Breast epithelium (tissue), 4 donors: ENCODE data around the gene PLXNA4. TPM values are rescaled to one million over a fixed set of nuclear protein-coding genes. Genes with fewer than 3 reads are reported as not detected.

ENCODE experiments used
- DNase-seq, 2 donors: peaks; one replicate each; pipeline ENCODE4 v3.0.0-alpha.2; 2019; ENCODE audit warnings: low spot score in 2 of 2
- H3K27ac ChIP-seq, 2 donors: fragments of 200-600 bp; sonication (generic) in 1 of 2; one replicate each; pipeline ENCODE4 v1.5.1; 2016 to 2019; ENCODE audit warnings: mild to moderate bottlenecking in 1 of 2
- H3K27me3 ChIP-seq, 2 donors: fragments of 200-600 bp; sonication (generic) in 1 of 2; one replicate each; pipeline versions ENCODE4 v1.5.1 to v1.6.0; 2017 to 2019; ENCODE audit warnings: control low read depth in 1 of 2, mild to moderate bottlenecking in 1 of 2
- H3K36me3 ChIP-seq: fragments of 200-600 bp; one replicate; pipeline ENCODE4 v1.5.1; 2019
- H3K4me1 ChIP-seq, 2 donors: fragments of 200-600 bp; sonication (generic); one replicate each; pipeline ENCODE4 v1.5.1; 2016 to 2019; ENCODE audit warnings: control low read depth in 1 of 2
- H3K4me3 ChIP-seq, 3 donors: fragments of 200-600 bp; sonication (generic); 1 replicate in 2 of 3; 2 replicates in 1 of 3; pipeline ENCODE4 v1.5.1; 2016 to 2019; ENCODE audit warnings: mild to moderate bottlenecking in 3 of 3, moderate library complexity in 2 of 3
- H3K9me3 ChIP-seq, 2 donors: fragments of 200-600 bp; sonication (generic) in 1 of 2; one replicate each; pipeline ENCODE4 v1.5.1; 2016 to 2019; ENCODE audit warnings: control low read depth in 1 of 2
- CTCF ChIP-seq, 3 donors: fragments of 450-650 bp; IDR thresholded peaks; one replicate each; pipeline ENCODE4 v1.5.1; 2016 to 2017; ENCODE audit warnings: antibody characterized with exemption in 3 of 3, mild to moderate bottlenecking in 3 of 3, moderate library complexity in 3 of 3
- POLR2A ChIP-seq: fragments of 450-650 bp; IDR thresholded peaks from one replicate; pipeline ENCODE4 v1.6.1; 2016; ENCODE audit warnings: antibody characterized with exemption, mild to moderate bottlenecking, moderate library complexity
- POLR2AphosphoS5 ChIP-seq, 3 donors: sonication (generic); formaldehyde crosslinking; IDR thresholded peaks; one replicate each; pipeline ENCODE4 v1.6.1; 2017; ENCODE audit warnings: antibody characterized with exemption in 3 of 3
- intact Hi-C: fragments of 100-400 bp; cut with DNase I; formaldehyde crosslinking; loops from one replicate; pipeline ENCODE4 v1.15.1; 2023; ENCODE audit warnings: low total_unique reads
- total RNA-seq, 3 donors: library from RNA; depleted of rRNA; stranded (reverse); fragments of >200 nt; gene quantifications; one replicate each; pipeline ENCODE4 v1.1.0, GENCODE V29; 2016

Gene PLXNA4
- total RNA-seq, 3 donors from 2014 or later: 7.2 to 32.5 (median 26.2) TPM

GRCh38 chr7:132145063-132145462 is 431.2 kb downstream of the PLXNA4 start:
- DNase-seq: no peak
- Histone ChIP-seq H3K27ac (peak overlapping the region; percentile 33 to 52), H3K9me3 (no peaks in the 10 kb centered on the region), H3K27me3 (no peaks in the 10 kb centered on the region), H3K4me1 (no peaks in the 10 kb centered on the region), H3K36me3 (no peaks in the 10 kb centered on the region), H3K4me3 (no peak overlapping the region)
- TF ChIP-seq CTCF (IDR thresholded peaks at IDR 0.05) (no peak), POLR2AphosphoS5 (IDR thresholded peaks at IDR 0.05) (no peak), POLR2A (no peak)
- intact Hi-C loops: no loop called here

GRCh38 chr7:132142006-132142405 is 434.3 kb downstream of the PLXNA4 start:
- H3K36me3 ChIP-seq: no peaks in the 10 kb centered on the region
- intact Hi-C loops: no loop called here
- no peak overlapping the region for H3K27ac ChIP-seq

GRCh38 chr7:132141109-132141508 is 435.2 kb downstream of the PLXNA4 start:
- intact Hi-C loops: no loop called here
- H3K36me3 ChIP-seq: no peaks in the 10 kb centered on the region
- no peak overlapping the region for H3K27ac ChIP-seq
- no peaks in the 10 kb centered on the region for H3K9me3 ChIP-seq
- H3K4me1 ChIP-seq: no peaks in the 10 kb centered on the region
- H3K27me3 ChIP-seq: no peaks in the 10 kb centered on the region
- TF ChIP-seq POLR2AphosphoS5 (IDR thresholded peaks at IDR 0.05) (no peak), CTCF (IDR thresholded peaks at IDR 0.05) (no peak), POLR2A (no peak)
- DNase-seq: no peak
- no peak overlapping the region for H3K4me3 ChIP-seq

More at GRCh38 chr7:132142006-132142405, 434.3 kb downstream of the PLXNA4 start:
- Histone ChIP-seq H3K4me1 (no peaks in the 10 kb centered on the region), H3K9me3 (no peaks in the 10 kb centered on the region), H3K4me3 (no peak overlapping the region), H3K27me3 (no peaks in the 10 kb centered on the region)
- DNase-seq: no peak
- no peak for TF ChIP-seq CTCF (IDR thresholded peaks at IDR 0.05)
- TF ChIP-seq POLR2A: no peak
- TF ChIP-seq POLR2AphosphoS5 (IDR thresholded peaks at IDR 0.05): no peak

GRCh38 chr7:132140341-132140740 is 435.9 kb downstream of the PLXNA4 start:
- Histone ChIP-seq H3K4me1 (no peaks in the 10 kb centered on the region), H3K9me3 (no peaks in the 10 kb centered on the region), H3K27me3 (no peaks in the 10 kb centered on the region), H3K4me3 (no peak overlapping the region), H3K36me3 (no peaks in the 10 kb centered on the region), H3K27ac (no peak overlapping the region)
- intact Hi-C loops: no loop called here
- DNase-seq: no peak
- TF ChIP-seq CTCF (IDR thresholded peaks at IDR 0.05): no peak
- no peak for TF ChIP-seq POLR2AphosphoS5 (IDR thresholded peaks at IDR 0.05)
- TF ChIP-seq POLR2A: no peak

- intact Hi-C loops: no loop called here
- TF ChIP-seq POLR2A (no peak), CTCF (IDR thresholded peaks at IDR 0.05) (no peak), POLR2AphosphoS5 (IDR thresholded peaks at IDR 0.05) (no peak)
- H3K4me1 ChIP-seq: no peaks in the 10 kb centered on the region
- no peak overlapping the region for H3K27ac ChIP-seq
- DNase-seq: no peak
- no peaks in the 10 kb centered on the region for H3K9me3 ChIP-seq
- no peak overlapping the region for H3K4me3 ChIP-seq
- H3K36me3 ChIP-seq: no peaks in the 10 kb centered on the region
- no peaks in the 10 kb centered on the region for H3K27me3 ChIP-seq
Observed at GRCh38 chr7:132138817-132139216, 437.5 kb downstream of the PLXNA4 start.
